IPS-11a (cell line): ENCODE results near the gene TSN.

Experiments used
- H3K4me3 ChIP-seq: one replicate; pipeline ENCODE4 v1.5.1; 2013; ENCODE audit warnings: low read depth, low read length, control low read depth

Gene TSN

GRCh38 chr2:121741450-121741849 lies 14.0 kb upstream of the TSN start:
- no peak overlapping the region for H3K4me3 ChIP-seq

- no peak overlapping the region for H3K4me3 ChIP-seq
Observed at GRCh38 chr2:121746071-121746578, 9.3 kb upstream of the TSN start.

GRCh38 chr2:121748202-121748601 lies 7.2 kb upstream of the TSN start:
- no peak overlapping the region for H3K4me3 ChIP-seq

- H3K4me3 ChIP-seq, result peak overlapping the region; percentile 99
Observed at GRCh38 chr2:121754851-121755236, 607 bp upstream of the TSN start.

- H3K4me3 ChIP-seq, result no peak overlapping the region
Observed at GRCh38 chr2:121764681-121765228, 9.3 kb downstream of the TSN start.

- H3K4me3 ChIP-seq, result no peak overlapping the region
Observed at GRCh38 chr2:121766624-121767023, 11.2 kb downstream of the TSN start.

- no peak overlapping the region for H3K4me3 ChIP-seq
Observed at GRCh38 chr2:121768143-121768755, 12.8 kb downstream of the TSN start.

- no peak overlapping the region for H3K4me3 ChIP-seq
Observed at GRCh38 chr2:121771976-121772742, 16.7 kb downstream of the TSN start.

GRCh38 chr2:121774235-121774634 lies 18.8 kb downstream of the TSN start:
- no peak overlapping the region for H3K4me3 ChIP-seq

GRCh38 chr2:121776361-121776760 lies 20.9 kb downstream of the TSN start:
- H3K4me3 ChIP-seq, result no peak overlapping the region

GRCh38 chr2:121776885-121777698 lies 21.6 kb downstream of the TSN start:
- no peak overlapping the region for H3K4me3 ChIP-seq

- no peak overlapping the region for H3K4me3 ChIP-seq
Observed at GRCh38 chr2:121777699-121778058, 22.2 kb downstream of the TSN start.

- no peak overlapping the region for H3K4me3 ChIP-seq
Observed at GRCh38 chr2:121778741-121779487, 23.5 kb downstream of the TSN start.

GRCh38 chr2:121783180-121783579 lies 27.7 kb downstream of the TSN start:
- no peak overlapping the region for H3K4me3 ChIP-seq

GRCh38 chr2:121788685-121789084 lies 33.2 kb downstream of the TSN start:
- no peak overlapping the region for H3K4me3 ChIP-seq

GRCh38 chr2:121790276-121790956 lies 35.0 kb downstream of the TSN start:
- no peak overlapping the region for H3K4me3 ChIP-seq

GRCh38 chr2:121791290-121791689 lies 35.8 kb downstream of the TSN start:
- H3K4me3 ChIP-seq, result no peak overlapping the region

GRCh38 chr2:121791801-121792221 lies 36.4 kb downstream of the TSN start:
- no peak overlapping the region for H3K4me3 ChIP-seq

- H3K4me3 ChIP-seq, result no peak overlapping the region
Observed at GRCh38 chr2:121793816-121794215, 38.4 kb downstream of the TSN start.

- H3K4me3 ChIP-seq, result no peak overlapping the region
Observed at GRCh38 chr2:121794233-121794632, 38.8 kb downstream of the TSN start.
